ENCODE data around the gene TGFBR3L. TPM values are rescaled to one million over a fixed set of nuclear protein-coding genes. Genes with fewer than 3 reads are reported as not detected.

TGFBR3L gene
- total RNA-seq, 1 donor from 2014 or later = 2.8 TPM

GRCh38 chr19:7968008-7968795, 53.6 kb downstream of the TGFBR3L start:
- Histone ChIP-seq H3K9ac (ENCODE audit: low read length) (no peak overlapping the region), H3K27me3 (ENCODE audit: insufficient read depth, low read length) (no peaks in the 10 kb centered on the region), H3K4me3 (ENCODE audit: insufficient read depth, low read depth, low read length) (no peak overlapping the region), H3K4me2 (ENCODE audit: low read length) (no peak overlapping the region), H3K4me1 (ENCODE audit: insufficient read depth, low read length) (no peaks in the 10 kb centered on the region), H4K20me1 (ENCODE audit: insufficient read depth, low read length) (peaks cover 38% of the 10 kb centered on the region), H3K27ac (ENCODE audit: low read depth, low read length) (no peak overlapping the region), H3K36me3 (ENCODE audit: insufficient read depth, low read length) (peaks cover 12% of the 10 kb centered on the region), H2AFZ (ENCODE audit: low read depth, low read length) (no peak overlapping the region), H3K9me3 (ENCODE audit: insufficient read depth, low read depth, low read length) (no peaks in the 10 kb centered on the region), H3K79me2 (ENCODE audit: insufficient read depth, low read length) (no peaks in the 10 kb centered on the region)
- Mint-ChIP-seq H3K27ac (ENCODE audit: unreplicated experiment) (no peak overlapping the region), H3K36me3 (ENCODE audit: low read depth, unreplicated experiment) (peaks cover 16% of the 10 kb centered on the region), H3K4me1 (ENCODE audit: low read depth, unreplicated experiment) (no peaks in the 10 kb centered on the region), H3K27me3 (ENCODE audit: low read depth, unreplicated experiment) (no peaks in the 10 kb centered on the region), H3K4me3 (ENCODE audit: unreplicated experiment) (no peak overlapping the region), H3K9me3 (ENCODE audit: unreplicated experiment) (no peaks in the 10 kb centered on the region)
- TF ChIP-seq CTCF (IDR thresholded peaks at IDR 0.05; ENCODE audit: insufficient read depth, low read depth, low read length) (no peak), EZH2 (IDR thresholded peaks at IDR 0.05; ENCODE audit: insufficient read depth, low read length) (no peak)
- DNase-seq (ENCODE audit: low read depth) (no peak), FAIRE-seq (no peak)

Other genes with a start within 250 kb of the TGFBR3L start
- gene RETN, start 245.8 kb upstream of the TGFBR3L start, total RNA-seq = not detected in 2 replicates
- gene MCEMP1, start 237.7 kb upstream of the TGFBR3L start, total RNA-seq = not detected in 2 replicates
- 110 and 121 TPM in 2 replicates for gene TRAPPC5, start 234.0 kb upstream of the TGFBR3L start, total RNA-seq
- not detected in 2 replicates for gene FCER2, start 212.7 kb upstream of the TGFBR3L start, total RNA-seq
- gene CLEC4G, start 182.7 kb upstream of the TGFBR3L start, total RNA-seq = not detected in 2 replicates
- gene CD209, start 167.3 kb upstream of the TGFBR3L start, total RNA-seq = not detected in 2 replicates
- not detected in 2 replicates for gene CLEC4M, start 151.6 kb upstream of the TGFBR3L start, total RNA-seq
- gene EVI5L, start 84.6 kb upstream of the TGFBR3L start, total RNA-seq = 22.1 and 25.7 TPM in 2 replicates
- gene PRR36, start 40.4 kb upstream of the TGFBR3L start, total RNA-seq = 0.55 and 1.3 TPM in 2 replicates
- gene LRRC8E, start 26.3 kb upstream of the TGFBR3L start, total RNA-seq = 6.5 and 6.6 TPM in 2 replicates
- 20.9 and 22.9 TPM in 2 replicates for gene MAP2K7, start 11.0 kb upstream of the TGFBR3L start, total RNA-seq
- gene SNAPC2, start 5.5 kb downstream of the TGFBR3L start, total RNA-seq = 14.7 and 15.2 TPM in 2 replicates
- gene CTXN1, start 11.3 kb downstream of the TGFBR3L start, total RNA-seq = 49.5 and 55.9 TPM in 2 replicates
- gene TIMM44, start 28.8 kb downstream of the TGFBR3L start, total RNA-seq = 60.5 and 71.1 TPM in 2 replicates
- 107 TPM in 2 replicates for gene ELAVL1, start 90.8 kb downstream of the TGFBR3L start, total RNA-seq
- gene CCL25, start 137.9 kb downstream of the TGFBR3L start, total RNA-seq = not detected in 2 replicates
- gene FBN3, start 234.8 kb downstream of the TGFBR3L start, total RNA-seq = 0.53 and 1.00 TPM in 2 replicates

Measured in astrocyte (in vitro differentiated cells and primary cell).